H9 (cell line): ENCODE measurements around the gene ST6GALNAC2. TPM values are rescaled to one million over a fixed set of nuclear protein-coding genes. Genes with fewer than 3 reads are reported as not detected.

Experiments used
- DNase-seq: peaks from one replicate; pipeline ENCODE4 v3.0.0-alpha.2; 2017
- H2AFZ ChIP-seq: one replicate; pipeline ENCODE4 v1.6.1; 2013; ENCODE audit warnings: mild to moderate bottlenecking, low read length, control low read depth, moderate library complexity
- H2AK5ac ChIP-seq: 2 replicates; pipeline ENCODE4 v1.6.1; 2013; ENCODE audit warnings: low read length, control low read depth, mixed read lengths; ENCODE audit not compliant: insufficient read length
- H2BK120ac ChIP-seq: one replicate; pipeline ENCODE4 v1.6.1; 2013; ENCODE audit warnings: low read depth, mild to moderate bottlenecking, low read length, control low read depth, inconsistent platforms; ENCODE audit not compliant: poor library complexity, severe bottlenecking
- H2BK12ac ChIP-seq: 2 replicates; pipeline ENCODE4 v1.6.1; 2013; ENCODE audit warnings: low read length, control low read depth, mixed read lengths, low read depth; ENCODE audit not compliant: insufficient read length
- H2BK15ac ChIP-seq: 2 replicates; pipeline ENCODE4 v1.6.1; 2013; ENCODE audit warnings: low read depth, low read length, control low read depth
- H2BK20ac ChIP-seq: one replicate; pipeline ENCODE4 v1.6.1; 2013; ENCODE audit warnings: low read depth, mild to moderate bottlenecking, low read length, control low read depth, inconsistent platforms; ENCODE audit not compliant: poor library complexity, severe bottlenecking
- H2BK5ac ChIP-seq: 2 replicates; pipeline ENCODE4 v1.6.1; 2013; ENCODE audit warnings: low read length, control low read depth, mixed read lengths; ENCODE audit not compliant: insufficient read length
- H3K14ac ChIP-seq: 2 replicates; pipeline ENCODE4 v1.6.1; 2013; ENCODE audit warnings: low read length, control low read depth; ENCODE audit not compliant: insufficient read depth
- H3K18ac ChIP-seq: 2 replicates; pipeline ENCODE4 v1.6.1; 2013; ENCODE audit warnings: low read depth, mild to moderate bottlenecking, mixed read lengths, low read length, control low read depth; ENCODE audit not compliant: insufficient read length
- H3K23ac ChIP-seq: 2 replicates; pipeline ENCODE4 v1.6.1; 2013; ENCODE audit warnings: low read length, control low read depth, mixed read lengths, low read depth; ENCODE audit not compliant: insufficient read length
- H3K23me2 ChIP-seq: 2 replicates; pipeline ENCODE4 v1.6.1; 2013; ENCODE audit warnings: low read depth, mild to moderate bottlenecking, mixed read lengths, low read length, control low read depth; ENCODE audit not compliant: insufficient read length, poor library complexity, severe bottlenecking
- H3K27ac ChIP-seq: 2 replicates; pipeline ENCODE4 v1.5.1; 2013; ENCODE audit warnings: low read length, control low read depth, mixed read lengths, low read depth; ENCODE audit not compliant: insufficient read length
- H3K27me3 ChIP-seq: 2 replicates; pipeline ENCODE4 v1.6.1; 2013; ENCODE audit warnings: low read length, control low read depth, inconsistent platforms; ENCODE audit not compliant: insufficient read depth
- H3K4ac ChIP-seq: 2 replicates; pipeline ENCODE4 v1.6.1; 2013; ENCODE audit warnings: low read depth, mild to moderate bottlenecking, control low read depth, inconsistent platforms, low read length, moderate library complexity
- H3K4me1 ChIP-seq: 2 replicates; pipeline ENCODE4 v1.6.1; 2013; ENCODE audit warnings: low read length, control low read depth, inconsistent platforms; ENCODE audit not compliant: insufficient read depth
- H3K4me2 ChIP-seq: 2 replicates; pipeline ENCODE4 v1.6.1; 2013; ENCODE audit warnings: low read length, control low read depth, mixed read lengths; ENCODE audit not compliant: insufficient read length, insufficient read depth
- H3K56ac ChIP-seq: 2 replicates; pipeline ENCODE4 v1.6.1; 2013; ENCODE audit warnings: low read depth, mild to moderate bottlenecking, mixed read lengths, low read length, control low read depth; ENCODE audit not compliant: insufficient read length
- H3K79me1 ChIP-seq: 2 replicates; pipeline ENCODE4 v1.6.1; 2013; ENCODE audit warnings: low read depth, mild to moderate bottlenecking, moderate library complexity, low read length, control low read depth, inconsistent platforms; ENCODE audit not compliant: insufficient read depth, poor library complexity, severe bottlenecking
- H3K79me2 ChIP-seq: 2 replicates; pipeline ENCODE4 v1.6.1; 2013; ENCODE audit warnings: low read length, control low read depth, inconsistent platforms; ENCODE audit not compliant: insufficient read depth
- H3K9ac ChIP-seq: 2 replicates; pipeline ENCODE4 v1.6.1; 2013; ENCODE audit warnings: low read length, control low read depth, mixed read lengths; ENCODE audit not compliant: insufficient read length; ENCODE audit errors: extremely low read depth
- H3K9me3 ChIP-seq: one replicate; pipeline ENCODE4 v1.6.1; 2013; ENCODE audit warnings: low read depth, low read length, inconsistent platforms; ENCODE audit not compliant: control insufficient read depth
- H3T11ph ChIP-seq: one replicate; pipeline ENCODE4 v1.6.1; 2013; ENCODE audit warnings: mild to moderate bottlenecking, low read length, control low read depth, inconsistent platforms
- H4K20me1 ChIP-seq: one replicate; pipeline ENCODE4 v1.6.1; 2013; ENCODE audit not compliant: control insufficient read depth, insufficient read length, insufficient read depth
- H4K5ac ChIP-seq: 2 replicates; pipeline ENCODE4 v1.6.1; 2013; ENCODE audit warnings: low read depth, mild to moderate bottlenecking, mixed read lengths, low read length, control low read depth; ENCODE audit not compliant: insufficient read length
- H4K8ac ChIP-seq: replicated peaks from 2 replicates; pipeline ENCODE4 v1.6.1; 2013; ENCODE audit warnings: low read length, control low read depth, mixed read lengths, low read depth; ENCODE audit not compliant: insufficient read length
- H4K91ac ChIP-seq: 2 replicates; pipeline ENCODE4 v1.6.1; 2013; ENCODE audit warnings: low read depth, mild to moderate bottlenecking, moderate library complexity, mixed read lengths, low read length, control low read depth; ENCODE audit not compliant: insufficient read length
- H3K27ac Mint-ChIP-seq, 3 experiments: 2 replicates in 2 of 3; 3 replicates in 1 of 3; pipeline ENCODE4 v1.8.0; 2020 to 2021; ENCODE audit warnings: mixed read lengths in 3 of 3, mild to moderate bottlenecking in 1 of 3, moderate library complexity in 1 of 3
- H3K27me3 Mint-ChIP-seq: 2 replicates; pipeline ENCODE4 v1.8.0; 2021; ENCODE audit warnings: low read depth, mild to moderate bottlenecking, moderate library complexity, mixed read lengths
- H3K36me3 Mint-ChIP-seq, 3 experiments: 2 replicates in 2 of 3; 3 replicates in 1 of 3; pipeline ENCODE4 v1.8.0; 2020 to 2021; ENCODE audit warnings: low read depth in 3 of 3, mixed read lengths in 3 of 3; ENCODE audit not compliant: insufficient read depth in 1 of 3
- H3K4me1 Mint-ChIP-seq, 2 experiments: 2 replicates each; pipeline ENCODE4 v1.8.0; 2020; ENCODE audit warnings: mixed read lengths in 2 of 2
- H3K4me3 Mint-ChIP-seq, 2 experiments: 2 replicates in 1 of 2; 3 replicates in 1 of 2; pipeline ENCODE4 v1.8.0; 2020 to 2021; ENCODE audit warnings: mild to moderate bottlenecking in 2 of 2, mixed read lengths in 2 of 2, moderate library complexity in 1 of 2
- H3K9me3 Mint-ChIP-seq, 2 experiments: 2 replicates in 1 of 2; 3 replicates in 1 of 2; pipeline ENCODE4 v1.8.0; 2020; ENCODE audit warnings: mild to moderate bottlenecking in 2 of 2, mixed read lengths in 2 of 2, moderate library complexity in 1 of 2
- CTCF ChIP-seq: fragments of 200-600 bp; sonication (generic); conservative IDR thresholded peaks from 3 replicates; pipeline ENCODE4 v1.8.0; 2021; ENCODE audit warnings: antibody characterized with exemption, mild to moderate bottlenecking
- WGBS: extraction: QIAGEN DNeasy Blood & Tissue Kit; methylation state at CpG from one replicate; pipeline ENCODE4 v1.1.7; 2013; ENCODE audit warnings: missing lambda C conversion rate, low lambda C conversion rate, mixed read lengths; ENCODE audit not compliant: insufficient read length; ENCODE audit errors: extremely low coverage; 5-methylcytosine and 5-hydroxymethylcytosine counted together
- total RNA-seq: library from RNA; stranded (reverse); gene quantifications from 2 replicates; pipeline ENCODE4 v1.2.1, GENCODE V29; 2021

Gene ST6GALNAC2
- total RNA-seq, 1 experiment from 2014 or later = 0.46 TPM

GRCh38 chr17:76581515-76581914 is 4.1 kb downstream of the ST6GALNAC2 start:
- Histone ChIP-seq H4K8ac (no peak overlapping the region), H3K4me2 (no peak overlapping the region), H3K4me1 (no peaks in the 10 kb centered on the region), H3K27ac (no peak overlapping the region), H2BK5ac (no peak overlapping the region), H3K9ac (no peak overlapping the region), H3K79me2 (no peaks in the 10 kb centered on the region), H4K5ac (no peak overlapping the region), H3K27me3 (peaks cover 23% of the 10 kb centered on the region; the same call in 1 of the 2 replicates), H3K14ac (no peak overlapping the region), H2AK5ac (no peak overlapping the region), H3K23ac (no peak overlapping the region), H2BK20ac (no peak overlapping the region), H4K91ac (no peak overlapping the region), H3K4ac (no peak overlapping the region), H4K20me1 (no peaks in the 10 kb centered on the region), H2BK12ac (no peak overlapping the region), H3K79me1 (no peaks in the 10 kb centered on the region), H3K9me3 (no peaks in the 10 kb centered on the region), H3T11ph (no peak overlapping the region), H3K56ac (no peak overlapping the region), H2BK120ac (no peak overlapping the region), H2BK15ac (no peak overlapping the region), H3K18ac (no peak overlapping the region), H3K23me2 (peaks cover 11% of the 10 kb centered on the region), H2AFZ (no peak overlapping the region)
- H3K9me3 Mint-ChIP-seq = peaks cover 2 to 11% of the 10 kb centered on the region in 2 experiments; a peak in 3 of 5 replicates
- H3K27ac Mint-ChIP-seq = no peak overlapping the region
- H3K36me3 Mint-ChIP-seq = no peaks in the 10 kb centered on the region; a peak in 1 of 7 replicates
- peak; percentile 36 for DNase-seq
- peaks cover 57% of the 10 kb centered on the region for H3K27me3 Mint-ChIP-seq
- peaks cover 14 to 27% of the 10 kb centered on the region in 2 experiments for H3K4me1 Mint-ChIP-seq
- no peak for TF ChIP-seq CTCF
- WGBS = no CpG with 5 or more reads among the region's 5 CpGs
- no peak overlapping the region for H3K4me3 Mint-ChIP-seq
